Neural crest cell (in vitro differentiated cells): ENCODE data around the gene RFX3. TPM values are rescaled to one million over a fixed set of nuclear protein-coding genes. Genes with fewer than 3 reads are reported as not detected.

Experiments used
- DNase-seq: peaks from one replicate; pipeline ENCODE4 v3.0.0; 2021; ENCODE audit warnings: low read depth, mixed read lengths, low spot score
- H3K27ac Mint-ChIP-seq: one replicate; pipeline ENCODE4 v1.8.0; 2021; ENCODE audit warnings: mild to moderate bottlenecking, mixed read lengths; ENCODE audit not compliant: unreplicated experiment
- H3K27me3 Mint-ChIP-seq: 2 replicates; pipeline ENCODE4 v1.8.0; 2021; ENCODE audit warnings: low read depth, mild to moderate bottlenecking, mixed read lengths
- H3K36me3 Mint-ChIP-seq: 2 replicates; pipeline ENCODE4 v1.8.0; 2021; ENCODE audit warnings: low read depth, mild to moderate bottlenecking, mixed read lengths
- H3K4me1 Mint-ChIP-seq: 2 replicates; pipeline ENCODE4 v1.8.0; 2021; ENCODE audit warnings: mixed read lengths
- H3K4me3 Mint-ChIP-seq: one replicate; pipeline ENCODE4 v1.8.0; 2021; ENCODE audit warnings: mild to moderate bottlenecking, mixed read lengths
- H3K9me3 Mint-ChIP-seq: 2 replicates; pipeline ENCODE4 v1.8.0; 2021; ENCODE audit warnings: mixed read lengths
- CTCF ChIP-seq: fragments of 200-600 bp; sonication (generic); conservative IDR thresholded peaks from 2 replicates; pipeline ENCODE4 v1.5.0; 2021; ENCODE audit warnings: antibody characterized with exemption, mild to moderate bottlenecking
- total RNA-seq: library from RNA; stranded (reverse); gene quantifications from 2 replicates; pipeline ENCODE4 v1.2.1, GENCODE V29; 2021

Gene RFX3
- total RNA-seq, 1 donor from 2014 or later = 46.9 TPM

- Mint-ChIP-seq H3K36me3 (no peaks in the 10 kb centered on the region), H3K27ac (no peak overlapping the region), H3K9me3 (no peaks in the 10 kb centered on the region), H3K27me3 (no peaks in the 10 kb centered on the region), H3K4me1 (peaks cover 4% of the 10 kb centered on the region), H3K4me3 (no peak overlapping the region)
- DNase-seq = no peak
- no peak for TF ChIP-seq CTCF
Observed at GRCh38 chr9:3200331-3200774, 325.4 kb downstream of the RFX3 start.

GRCh38 chr9:3193791-3194190 lies 332.0 kb downstream of the RFX3 start:
- Mint-ChIP-seq H3K36me3 (no peaks in the 10 kb centered on the region), H3K9me3 (no peaks in the 10 kb centered on the region), H3K4me3 (no peak overlapping the region), H3K4me1 (peaks cover 4% of the 10 kb centered on the region), H3K27me3 (peaks cover 5% of the 10 kb centered on the region), H3K27ac (no peak overlapping the region)
- no peak for DNase-seq
- no peak for TF ChIP-seq CTCF

- Mint-ChIP-seq H3K9me3 (no peaks in the 10 kb centered on the region), H3K27me3 (peaks cover 16% of the 10 kb centered on the region), H3K4me1 (no peaks in the 10 kb centered on the region), H3K4me3 (no peak overlapping the region), H3K27ac (no peak overlapping the region), H3K36me3 (no peaks in the 10 kb centered on the region)
- TF ChIP-seq CTCF = no peak
- no peak for DNase-seq
Observed at GRCh38 chr9:3191715-3192114, 334.1 kb downstream of the RFX3 start.

- Mint-ChIP-seq H3K36me3 (no peaks in the 10 kb centered on the region), H3K9me3 (no peaks in the 10 kb centered on the region), H3K4me1 (no peaks in the 10 kb centered on the region), H3K27me3 (peaks cover 25% of the 10 kb centered on the region), H3K4me3 (no peak overlapping the region), H3K27ac (no peak overlapping the region)
- no peak for TF ChIP-seq CTCF
- DNase-seq = no peak
Observed at GRCh38 chr9:3189113-3189861, 336.5 kb downstream of the RFX3 start.

GRCh38 chr9:3186751-3187150 lies 339.1 kb downstream of the RFX3 start:
- no peak overlapping the region for H3K4me3 Mint-ChIP-seq
- no peaks in the 10 kb centered on the region for H3K9me3 Mint-ChIP-seq
- no peak for TF ChIP-seq CTCF
- H3K36me3 Mint-ChIP-seq = no peaks in the 10 kb centered on the region
- H3K27me3 Mint-ChIP-seq = peaks cover 38% of the 10 kb centered on the region
- peaks cover 2% of the 10 kb centered on the region for H3K4me1 Mint-ChIP-seq
- H3K27ac Mint-ChIP-seq = no peak overlapping the region
- DNase-seq = no peak
